ENCODE data around the gene TNS2. TPM values are rescaled to one million over a fixed set of nuclear protein-coding genes. Genes with fewer than 3 reads are reported as not detected.

Gene TNS2
- total and polyA plus RNA-seq, 10 of the 15 experiments (the other 5 are each of a cell fraction or from before 2014, with no cell fraction given): 0.03 to 0.72 (median 0.16) TPM; not detected in 4

GRCh38 chr12:53096759-53097158 lies 46.9 kb downstream of the TNS2 start (continued):
- no peak for TF ChIP-seq ETV6 (conservative IDR thresholded peaks at IDR 0.05 in 1 of 2, IDR thresholded peaks at IDR 0.05 in 1 of 2; ENCODE audit: borderline replicate concordance in 1 of 2, low read depth in 1 of 2)
- TF ChIP-seq MYB (IDR thresholded peaks at IDR 0.05; ENCODE audit: borderline replicate concordance, low read depth, low read length): no peak
- no peak for TF ChIP-seq NR2C2 (IDR thresholded peaks at IDR 0.05; ENCODE audit: borderline replicate concordance, control insufficient read depth, insufficient read length, low read depth)
- no peak for TF ChIP-seq PKNOX1 (IDR thresholded peaks at IDR 0.05)

DNA sequence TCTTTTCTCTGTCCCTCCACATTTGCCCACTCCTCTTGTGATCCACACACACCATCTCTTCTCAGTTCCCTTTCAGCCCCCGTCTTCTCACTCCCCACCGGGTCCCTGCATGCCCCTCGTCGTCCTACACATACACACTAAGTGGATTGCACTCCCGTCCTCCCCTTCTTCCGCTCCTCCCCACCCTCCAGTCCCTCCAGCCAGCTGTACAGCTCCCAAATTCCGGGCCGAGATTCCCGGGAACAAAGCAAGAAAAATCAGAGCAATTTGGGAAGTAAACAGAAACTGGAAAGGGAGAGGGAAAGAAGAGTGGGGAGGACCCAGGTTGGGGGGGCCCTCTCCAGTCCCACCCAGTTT lies 47.3 kb downstream of the TNS2 start:
- FAIRE-seq (no peak), ATAC-seq (no peak), DNase-seq (ENCODE audit: low read depth, low spot score) (no peak)
- ChIA-PET CTCF (interaction anchor here (1.2 to 11.8 kb wide), 3 partner anchors 16 to 43 kb away, joined by 3 to 355 read pairs (median 177); partner anchors contain the start of gene SPRYD3), RAD21 (ENCODE audit: unreplicated experiment) (interaction anchor here (1.3 to 4.7 kb wide), 2 partner anchors 31 to 49 kb away, joined by 4 to 84 read pairs; no protein-coding TSS in a partner anchor), POLR2A (interaction anchor here (1.1 to 2.8 kb wide), 2 partner anchors 18 to 31 kb away, joined by 3 to 10 read pairs; partner anchors contain the start of gene SPRYD3), SMC1A (ENCODE audit: uncharacterized antibody, unreplicated experiment) (interaction anchor here (0.6 kb wide), 1 partner anchor 31 kb away, joined by 4 read pairs; no protein-coding TSS in a partner anchor)
- Histone ChIP-seq H3K27ac (ENCODE audit: control insufficient read depth, insufficient read depth) (no peak overlapping the region), H4K20me1 (ENCODE audit: control insufficient read depth, insufficient read depth) (no peaks in the 10 kb centered on the region), H2AFZ (ENCODE audit: control insufficient read depth, low read depth, low read length) (no peak overlapping the region), H3K9me3 (replicated peaks; ENCODE audit: control insufficient read depth, insufficient read depth, low read length) (no peaks in the 10 kb centered on the region), H3K9ac (ENCODE audit: control insufficient read depth, insufficient read depth, low read length) (no peak overlapping the region), H3K27me3 (replicated peaks in 1 of 2; ENCODE audit: control insufficient read depth in 2 of 2, insufficient read depth in 2 of 2, low read length in 1 of 2) (peaks cover 0 to 6% of the 10 kb centered on the region in 2 experiments; a peak in 2 of 4 replicates), H3K4me2 (ENCODE audit: control insufficient read depth, insufficient read depth) (peak overlapping the region; percentile 94; the same call in 1 of the 2 replicates), H3K4me1 (ENCODE audit: control insufficient read depth, insufficient read depth, low read length) (peaks cover 9% of the 10 kb centered on the region), H3K79me2 (ENCODE audit: control insufficient read depth, insufficient read depth, low read length) (no peaks in the 10 kb centered on the region), H3K4me3 (peak overlapping the region; percentile 62; the same call in 1 of the 2 replicates), H3K36me3 (ENCODE audit: control insufficient read depth in 2 of 2, insufficient read depth in 2 of 2, low read length in 1 of 2) (no peaks in the 10 kb centered on the region)
- intact Hi-C loops (cut with micrococcal nuclease; ENCODE audit: unreplicated experiment) (loop anchor here (5.0 kb wide), 1 partner anchor 45 kb away; the partner anchor contains the start of gene TNS2), in situ Hi-C loops (cut with MboI) (no loop called here)
- no TSS peak for BruUV-seq (replicated peaks)
- WGBS (ENCODE audit: insufficient coverage, insufficient replicate concordance, low lambda C conversion rate, missing lambda C conversion rate): 6% methylated on average over 9 of the region's 9 CpGs
- TF ChIP-seq IKZF2 (IDR thresholded peaks at IDR 0.05) (peak; percentile 28; a peak in 2 of 4 replicates), ETV6 (conservative IDR thresholded peaks at IDR 0.05 in 1 of 2, IDR thresholded peaks at IDR 0.05 in 1 of 2; ENCODE audit: borderline replicate concordance in 1 of 2, low read depth in 1 of 2) (no peak), ZSCAN29 (IDR thresholded peaks at IDR 0.05) (no peak), NFXL1 (IDR thresholded peaks at IDR 0.05; ENCODE audit: borderline replicate concordance) (no peak)

Data from GM12878 (cell line).